Measurements from ENCODE around the gene A2ML1. TPM values are rescaled to one million over a fixed set of nuclear protein-coding genes. Genes with fewer than 3 reads are reported as not detected.

The A2ML1 gene
- total RNA-seq, 1 donor = under 0.01 TPM

GRCh38 chr12:8860165-8860961 is 37.9 kb downstream of the A2ML1 start:
- H3K4me3 ChIP-seq (ENCODE audit: insufficient read depth, low read length) = no peak overlapping the region
- peak; percentile 63 for TF ChIP-seq CTCF (IDR thresholded peaks at IDR 0.05; ENCODE audit: extremely low read depth, low read depth, low read length)
- no peak for DNase-seq (ENCODE audit: insufficient read length, low spot score, missing footprints)

GRCh38 chr12:8866429-8866828 is 44.0 kb downstream of the A2ML1 start:
- H3K79me2 ChIP-seq (ENCODE audit: insufficient read depth, low read length) = no peaks in the 10 kb centered on the region
- H3K36me3 ChIP-seq (ENCODE audit: insufficient read depth, low read length) = no peaks in the 10 kb centered on the region
- no peak overlapping the region for H3K4me3 ChIP-seq (ENCODE audit: insufficient read depth, low read length)
- no peak for TF ChIP-seq CTCF (IDR thresholded peaks at IDR 0.05; ENCODE audit: extremely low read depth, low read depth, low read length)
- no peak overlapping the region for H3K27ac ChIP-seq (ENCODE audit: low read depth, low read length)
- DNase-seq (ENCODE audit: insufficient read length, low spot score, missing footprints) = no peak
- H4K20me1 ChIP-seq (ENCODE audit: insufficient read depth, low read length) = no peaks in the 10 kb centered on the region
- H3K27me3 ChIP-seq (ENCODE audit: insufficient read depth, low read length) = no peaks in the 10 kb centered on the region
- no peaks in the 10 kb centered on the region for H3K9me3 ChIP-seq (ENCODE audit: low read depth, low read length)
- no peak overlapping the region for H3K4me2 ChIP-seq (ENCODE audit: insufficient read depth, low read length)
- H3K4me1 ChIP-seq (ENCODE audit: insufficient read depth, low read length) = no peaks in the 10 kb centered on the region
- no peak overlapping the region for H2AFZ ChIP-seq (ENCODE audit: low read length)

More at GRCh38 chr12:8860165-8860961, 37.9 kb downstream of the A2ML1 start:
- no peak overlapping the region for H3K4me2 ChIP-seq (ENCODE audit: insufficient read depth, low read length)
- no peaks in the 10 kb centered on the region for H4K20me1 ChIP-seq (ENCODE audit: insufficient read depth, low read length)
- H3K27me3 ChIP-seq (ENCODE audit: insufficient read depth, low read length) = no peaks in the 10 kb centered on the region
- no peaks in the 10 kb centered on the region for H3K79me2 ChIP-seq (ENCODE audit: insufficient read depth, low read length)
- H2AFZ ChIP-seq (ENCODE audit: low read length) = no peak overlapping the region
- H3K36me3 ChIP-seq (ENCODE audit: insufficient read depth, low read length) = no peaks in the 10 kb centered on the region
- H3K4me1 ChIP-seq (ENCODE audit: insufficient read depth, low read length) = no peaks in the 10 kb centered on the region
- H3K9me3 ChIP-seq (ENCODE audit: low read depth, low read length) = no peaks in the 10 kb centered on the region
- no peak overlapping the region for H3K27ac ChIP-seq (ENCODE audit: low read depth, low read length)

GRCh38 chr12:8867009-8867408 is 44.6 kb downstream of the A2ML1 start:
- Histone ChIP-seq H3K4me1 (ENCODE audit: insufficient read depth, low read length) (no peaks in the 10 kb centered on the region), H3K27me3 (ENCODE audit: insufficient read depth, low read length) (no peaks in the 10 kb centered on the region), H3K27ac (ENCODE audit: low read depth, low read length) (no peak overlapping the region), H3K4me3 (ENCODE audit: insufficient read depth, low read length) (no peak overlapping the region), H3K4me2 (ENCODE audit: insufficient read depth, low read length) (no peak overlapping the region), H3K36me3 (ENCODE audit: insufficient read depth, low read length) (no peaks in the 10 kb centered on the region), H3K79me2 (ENCODE audit: insufficient read depth, low read length) (no peaks in the 10 kb centered on the region), H2AFZ (ENCODE audit: low read length) (no peak overlapping the region), H4K20me1 (ENCODE audit: insufficient read depth, low read length) (no peaks in the 10 kb centered on the region), H3K9me3 (ENCODE audit: low read depth, low read length) (no peaks in the 10 kb centered on the region)
- no peak for TF ChIP-seq CTCF (IDR thresholded peaks at IDR 0.05; ENCODE audit: extremely low read depth, low read depth, low read length)
- DNase-seq (ENCODE audit: insufficient read length, low spot score, missing footprints) = no peak

- no peaks in the 10 kb centered on the region for H4K20me1 ChIP-seq (ENCODE audit: insufficient read depth, low read length)
- no peak overlapping the region for H3K4me3 ChIP-seq (ENCODE audit: insufficient read depth, low read length)
- no peak for DNase-seq (ENCODE audit: insufficient read length, low spot score, missing footprints)
- TF ChIP-seq CTCF (IDR thresholded peaks at IDR 0.05; ENCODE audit: extremely low read depth, low read depth, low read length) = no peak
- H3K4me1 ChIP-seq (ENCODE audit: insufficient read depth, low read length) = no peaks in the 10 kb centered on the region
- no peaks in the 10 kb centered on the region for H3K9me3 ChIP-seq (ENCODE audit: low read depth, low read length)
- no peak overlapping the region for H3K4me2 ChIP-seq (ENCODE audit: insufficient read depth, low read length)
- H2AFZ ChIP-seq (ENCODE audit: low read length) = no peak overlapping the region
- no peaks in the 10 kb centered on the region for H3K36me3 ChIP-seq (ENCODE audit: insufficient read depth, low read length)
- no peaks in the 10 kb centered on the region for H3K27me3 ChIP-seq (ENCODE audit: insufficient read depth, low read length)
- H3K79me2 ChIP-seq (ENCODE audit: insufficient read depth, low read length) = no peaks in the 10 kb centered on the region
- no peak overlapping the region for H3K27ac ChIP-seq (ENCODE audit: low read depth, low read length)
These were observed 45.4 kb downstream of the A2ML1 start for GRCh38 chr12:8867786-8868185.

Data from osteoblast (primary cell).